Loucy (cell line): ENCODE results near the gene AP5Z1.

Experiments used
- H2AFZ ChIP-seq: fragments of 200-600 bp; sonication (generic); 2 replicates; pipeline ENCODE4 v1.6.0; 2016; ENCODE audit warnings: antibody characterized with exemption, mild to moderate bottlenecking, low read length, moderate library complexity
- H3F3A ChIP-seq: fragments of 200-600 bp; 2 replicates; pipeline ENCODE4 v1.6.0; 2016; ENCODE audit warnings: antibody characterized with exemption, low read depth, mild to moderate bottlenecking
- H3K27me3 ChIP-seq: fragments of 200-600 bp; sonication (generic); 2 replicates; pipeline ENCODE4 v1.6.1; 2014; ENCODE audit warnings: low read length, mild to moderate bottlenecking; ENCODE audit not compliant: insufficient read depth, poor library complexity, severe bottlenecking
- H3K36me3 ChIP-seq: fragments of 200-600 bp; sonication (generic); 2 replicates; pipeline ENCODE4 v1.6.1; 2016; ENCODE audit warnings: low read length; ENCODE audit not compliant: insufficient read depth
- H3K4me1 ChIP-seq: fragments of 200-600 bp; sonication (generic); 2 replicates; pipeline ENCODE4 v1.5.1; 2014; ENCODE audit warnings: low read length, mild to moderate bottlenecking; ENCODE audit not compliant: insufficient read depth, poor library complexity, severe bottlenecking
- H3K4me2 ChIP-seq: fragments of 200-600 bp; sonication (generic); 2 replicates; pipeline ENCODE4 v1.6.0; 2014; ENCODE audit warnings: antibody characterized with exemption, low read length, low read depth, mild to moderate bottlenecking; ENCODE audit not compliant: poor library complexity, severe bottlenecking
- H3K4me3 ChIP-seq: fragments of 200-600 bp; sonication (generic); 2 replicates; pipeline ENCODE4 v1.5.1; 2014; ENCODE audit warnings: low read length, mild to moderate bottlenecking, mixed read lengths; ENCODE audit not compliant: poor library complexity, severe bottlenecking
- H3K79me2 ChIP-seq: fragments of 200-600 bp; sonication (generic); 2 replicates; pipeline ENCODE4 v1.6.1; 2014; ENCODE audit warnings: low read length; ENCODE audit not compliant: insufficient read depth
- H3K9ac ChIP-seq: fragments of 200-600 bp; sonication (generic); 2 replicates; pipeline ENCODE4 v1.6.0; 2014; ENCODE audit warnings: mild to moderate bottlenecking, low read depth, low read length, moderate library complexity; ENCODE audit not compliant: poor library complexity, severe bottlenecking
- H3K9me2 ChIP-seq: fragments of 200-600 bp; sonication (generic); replicated peaks from 2 replicates; pipeline ENCODE4 v1.6.1; 2016; ENCODE audit warnings: low read depth, low read length, mixed read lengths
- H3K9me3 ChIP-seq: fragments of 200-600 bp; sonication (generic); 2 replicates; pipeline ENCODE4 v1.6.1; 2014; ENCODE audit warnings: mild to moderate bottlenecking, antibody characterized with exemption, low read length, low read depth; ENCODE audit not compliant: insufficient read depth
- H4K20me1 ChIP-seq: fragments of 200-600 bp; sonication (generic); 2 replicates; pipeline ENCODE4 v1.6.0; 2014; ENCODE audit warnings: antibody characterized with exemption, low read length, mild to moderate bottlenecking; ENCODE audit not compliant: insufficient read depth, poor library complexity, severe bottlenecking
- EZH2phosphoT487 ChIP-seq: fragments of 200-600 bp; IDR thresholded peaks from 2 replicates; pipeline ENCODE4 v1.6.1; 2018; ENCODE audit warnings: antibody characterized with exemption, mild to moderate bottlenecking, moderate library complexity, borderline replicate concordance
- TF ChIP-seq, protein P1 (sequence below): fragments of 200-600 bp; sonication (generic); conservative IDR thresholded peaks from 2 replicates; pipeline ENCODE4 v1.5.1; 2014; ENCODE audit warnings: mild to moderate bottlenecking, antibody characterized with exemption, low read length

AP5Z1 gene

DNA sequence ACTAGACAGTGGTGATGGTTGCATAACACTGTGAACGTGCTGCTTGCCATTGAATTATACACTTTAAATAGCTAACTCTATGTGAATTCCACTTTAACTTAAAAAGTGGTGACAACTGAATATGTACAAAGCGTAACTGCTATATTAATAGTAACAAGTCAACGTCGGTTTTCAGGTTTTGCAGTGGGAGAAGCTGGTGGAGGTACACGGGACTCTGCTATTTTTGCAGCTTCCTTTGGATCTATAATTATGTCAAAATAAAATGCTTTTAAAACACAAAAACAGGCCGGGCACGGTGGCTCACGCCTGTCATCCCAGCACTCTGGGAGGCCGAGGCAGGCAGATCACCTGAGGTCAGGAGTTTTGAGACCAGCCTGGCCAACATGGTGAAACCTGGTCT lies 21.0 kb downstream of the AP5Z1 start:
- H3K79me2 ChIP-seq = no peaks in the 10 kb centered on the region
- H2AFZ ChIP-seq = no peak overlapping the region
- no peak overlapping the region for H3K4me3 ChIP-seq
- H3K4me1 ChIP-seq = no peaks in the 10 kb centered on the region
- no peak overlapping the region for H3K4me2 ChIP-seq
- no peaks in the 10 kb centered on the region for H3F3A ChIP-seq
- H4K20me1 ChIP-seq = no peaks in the 10 kb centered on the region
- TF ChIP-seq EZH2phosphoT487 = no peak
- TF ChIP-seq, protein P1, sequence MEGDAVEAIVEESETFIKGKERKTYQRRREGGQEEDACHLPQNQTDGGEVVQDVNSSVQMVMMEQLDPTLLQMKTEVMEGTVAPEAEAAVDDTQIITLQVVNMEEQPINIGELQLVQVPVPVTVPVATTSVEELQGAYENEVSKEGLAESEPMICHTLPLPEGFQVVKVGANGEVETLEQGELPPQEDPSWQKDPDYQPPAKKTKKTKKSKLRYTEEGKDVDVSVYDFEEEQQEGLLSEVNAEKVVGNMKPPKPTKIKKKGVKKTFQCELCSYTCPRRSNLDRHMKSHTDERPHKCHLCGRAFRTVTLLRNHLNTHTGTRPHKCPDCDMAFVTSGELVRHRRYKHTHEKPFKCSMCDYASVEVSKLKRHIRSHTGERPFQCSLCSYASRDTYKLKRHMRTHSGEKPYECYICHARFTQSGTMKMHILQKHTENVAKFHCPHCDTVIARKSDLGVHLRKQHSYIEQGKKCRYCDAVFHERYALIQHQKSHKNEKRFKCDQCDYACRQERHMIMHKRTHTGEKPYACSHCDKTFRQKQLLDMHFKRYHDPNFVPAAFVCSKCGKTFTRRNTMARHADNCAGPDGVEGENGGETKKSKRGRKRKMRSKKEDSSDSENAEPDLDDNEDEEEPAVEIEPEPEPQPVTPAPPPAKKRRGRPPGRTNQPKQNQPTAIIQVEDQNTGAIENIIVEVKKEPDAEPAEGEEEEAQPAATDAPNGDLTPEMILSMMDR = no peak
- peaks cover 3% of the 10 kb centered on the region; the same call in 1 of the 2 replicates for H3K36me3 ChIP-seq
- H3K9me2 ChIP-seq = no peaks in the 10 kb centered on the region
- H3K27me3 ChIP-seq = no peaks in the 10 kb centered on the region
- no peaks in the 10 kb centered on the region for H3K9me3 ChIP-seq
- H3K9ac ChIP-seq = no peak overlapping the region

DNA sequence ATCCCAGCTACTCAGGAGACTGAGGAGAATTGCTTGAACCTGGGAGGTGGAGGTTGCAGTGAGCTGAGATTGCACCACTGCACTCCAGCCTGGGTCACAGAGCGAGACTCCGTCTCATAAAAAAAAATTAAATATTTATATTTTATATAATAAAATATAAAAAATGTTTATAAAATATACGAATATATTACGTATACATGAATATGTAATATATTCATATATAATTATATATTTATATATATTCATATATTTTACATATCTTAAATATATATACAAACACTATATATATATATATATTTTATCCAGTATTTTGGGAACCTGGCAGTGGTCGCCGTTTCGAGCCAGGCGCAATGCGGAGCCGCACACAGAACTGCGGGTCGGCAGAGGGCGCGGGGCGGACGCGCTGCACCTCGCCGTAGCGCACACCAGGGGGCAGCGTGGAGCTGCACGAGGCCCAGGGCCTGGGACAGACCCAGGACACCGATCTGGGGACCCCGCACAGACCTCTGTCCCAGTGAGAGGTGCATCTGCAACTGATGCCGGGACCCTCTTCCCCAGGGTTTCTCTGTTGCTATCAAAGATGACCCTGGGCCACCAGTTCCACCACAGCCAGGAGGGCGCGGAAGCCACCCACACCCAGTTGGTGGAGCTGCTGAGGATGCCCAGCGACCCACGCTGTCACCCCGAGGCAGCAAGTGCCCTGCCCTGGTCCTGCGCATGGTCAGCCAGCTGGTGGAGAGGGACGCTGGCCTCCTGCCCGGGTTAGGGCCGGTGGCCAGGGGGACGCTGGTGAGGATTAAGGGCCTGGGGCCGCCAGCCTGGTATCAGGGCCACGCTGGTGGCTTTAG lies 22.7 kb downstream of the AP5Z1 start:
- Histone ChIP-seq H2AFZ (no peak overlapping the region), H3K9ac (no peak overlapping the region)

DNA sequence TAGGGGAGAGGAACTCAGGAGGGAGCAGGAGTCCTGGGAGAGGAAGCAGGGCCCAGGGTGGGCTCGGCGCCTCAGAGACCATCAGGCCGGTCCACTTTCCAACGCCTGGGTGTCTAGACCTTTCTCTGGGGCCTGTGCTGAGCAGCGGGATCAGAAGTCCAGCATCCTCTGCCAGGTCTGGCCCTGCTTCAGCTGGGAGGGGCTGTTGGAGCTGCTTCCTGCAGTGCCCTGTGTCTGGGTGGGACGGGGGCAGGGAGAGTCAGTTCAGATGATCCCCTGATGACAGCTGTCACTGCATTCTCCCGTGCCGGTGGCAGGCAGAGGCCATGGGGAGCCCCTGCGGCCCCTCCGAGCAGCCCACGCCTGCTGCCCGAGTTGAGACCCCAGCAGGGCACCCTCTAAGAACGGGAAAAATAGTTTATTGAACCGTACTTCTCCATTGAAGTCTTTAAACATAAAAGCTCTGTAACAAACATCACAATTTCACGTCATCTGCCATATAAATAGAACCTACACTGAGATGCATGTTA lies 23.3 kb downstream of the AP5Z1 start:
- H3K4me3 ChIP-seq = no peak overlapping the region
- no peaks in the 10 kb centered on the region for H3K4me1 ChIP-seq
- H3F3A ChIP-seq = no peaks in the 10 kb centered on the region
- TF ChIP-seq, protein P1 = no peak
- TF ChIP-seq EZH2phosphoT487 = no peak
- no peaks in the 10 kb centered on the region for H3K36me3 ChIP-seq
- no peak overlapping the region for H2AFZ ChIP-seq
- no peaks in the 10 kb centered on the region for H3K79me2 ChIP-seq
- H3K4me2 ChIP-seq = no peak overlapping the region
- H3K27me3 ChIP-seq = no peaks in the 10 kb centered on the region
- no peaks in the 10 kb centered on the region for H4K20me1 ChIP-seq
- no peaks in the 10 kb centered on the region for H3K9me2 ChIP-seq
- H3K9me3 ChIP-seq = no peaks in the 10 kb centered on the region
- H3K9ac ChIP-seq = no peak overlapping the region

More for the DNA sequence above, 22.7 kb downstream of the AP5Z1 start:
- H3K4me3 ChIP-seq = no peak overlapping the region
- H3K79me2 ChIP-seq = no peaks in the 10 kb centered on the region
- H3K4me2 ChIP-seq = no peak overlapping the region
- H3K9me3 ChIP-seq = no peaks in the 10 kb centered on the region
- H3K27me3 ChIP-seq = no peaks in the 10 kb centered on the region
- H3F3A ChIP-seq = no peaks in the 10 kb centered on the region
- no peaks in the 10 kb centered on the region for H3K36me3 ChIP-seq
- H3K4me1 ChIP-seq = no peaks in the 10 kb centered on the region
- H4K20me1 ChIP-seq = no peaks in the 10 kb centered on the region
- TF ChIP-seq, protein P1 = peak; percentile 60
- TF ChIP-seq EZH2phosphoT487 = no peak
- H3K9me2 ChIP-seq = no peaks in the 10 kb centered on the region
